ENCODE results near the gene KRTAP21-1.
"Not testable (repeated sequence)": the region's sequence is repeated elsewhere in the genome, so short reads cannot be mapped to it uniquely, and the experiment has no call there.

KRTAP21-1 gene

DNA sequence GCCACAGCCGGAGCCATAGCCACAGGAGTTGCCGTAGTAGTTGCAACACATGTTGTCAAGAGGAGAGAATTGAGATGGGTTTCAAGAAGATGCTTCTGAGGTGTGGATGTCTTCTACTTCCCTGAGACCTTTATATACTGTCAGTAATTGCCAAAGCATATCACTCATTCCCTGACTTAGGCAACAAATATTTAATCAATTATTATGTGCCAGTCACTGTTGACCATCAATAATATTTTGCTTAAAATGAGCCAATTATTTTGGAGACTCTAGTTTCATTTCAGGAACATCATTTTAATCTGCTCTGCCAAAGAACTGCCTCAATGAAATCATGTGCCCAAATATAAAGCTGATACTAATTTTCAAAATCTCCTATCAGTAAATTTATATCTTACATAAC lies at the start of gene KRTAP21-1:
Gene KRTAP21-1, minus strand, starts transcription at position 101 of the 400 bp plus-strand sequence. Its CDS starts 50 bp downstream, at position 51.
- DNase-seq (ENCODE audit: low read depth); H3K4me3 ChIP-seq (ENCODE audit: low read depth, low read length): not testable (repeated sequence)

DNA sequence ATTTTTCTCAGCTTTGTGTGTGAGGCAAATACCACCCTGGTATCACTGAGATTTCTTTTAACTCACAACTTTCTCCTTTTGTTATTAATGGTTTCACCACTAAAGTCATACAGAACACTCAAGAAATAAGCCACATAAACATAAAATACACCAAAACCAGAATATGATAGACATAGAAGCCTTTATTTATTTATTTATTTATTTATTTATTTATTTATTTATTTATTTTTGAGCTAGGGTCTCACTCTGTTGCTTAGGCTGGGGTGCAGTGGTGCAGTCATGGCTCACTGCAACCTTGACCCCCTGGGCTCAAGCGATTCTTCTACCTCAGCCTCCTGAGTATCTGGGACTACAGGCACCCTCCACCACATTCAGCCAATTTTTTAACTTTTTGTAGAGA lies 45.4 kb upstream of the KRTAP21-1 start:
- TF ChIP-seq POLR2A (IDR thresholded peaks at IDR 0.05; ENCODE audit: extremely low read depth, insufficient read length) = no peak
- no peak for TF ChIP-seq MYC (IDR thresholded peaks at IDR 0.05; ENCODE audit: low read depth, low read length)
- TF ChIP-seq, protein P1, sequence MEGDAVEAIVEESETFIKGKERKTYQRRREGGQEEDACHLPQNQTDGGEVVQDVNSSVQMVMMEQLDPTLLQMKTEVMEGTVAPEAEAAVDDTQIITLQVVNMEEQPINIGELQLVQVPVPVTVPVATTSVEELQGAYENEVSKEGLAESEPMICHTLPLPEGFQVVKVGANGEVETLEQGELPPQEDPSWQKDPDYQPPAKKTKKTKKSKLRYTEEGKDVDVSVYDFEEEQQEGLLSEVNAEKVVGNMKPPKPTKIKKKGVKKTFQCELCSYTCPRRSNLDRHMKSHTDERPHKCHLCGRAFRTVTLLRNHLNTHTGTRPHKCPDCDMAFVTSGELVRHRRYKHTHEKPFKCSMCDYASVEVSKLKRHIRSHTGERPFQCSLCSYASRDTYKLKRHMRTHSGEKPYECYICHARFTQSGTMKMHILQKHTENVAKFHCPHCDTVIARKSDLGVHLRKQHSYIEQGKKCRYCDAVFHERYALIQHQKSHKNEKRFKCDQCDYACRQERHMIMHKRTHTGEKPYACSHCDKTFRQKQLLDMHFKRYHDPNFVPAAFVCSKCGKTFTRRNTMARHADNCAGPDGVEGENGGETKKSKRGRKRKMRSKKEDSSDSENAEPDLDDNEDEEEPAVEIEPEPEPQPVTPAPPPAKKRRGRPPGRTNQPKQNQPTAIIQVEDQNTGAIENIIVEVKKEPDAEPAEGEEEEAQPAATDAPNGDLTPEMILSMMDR (IDR thresholded peaks at IDR 0.05; ENCODE audit: low read depth, low read length) = no peak
- TF ChIP-seq, protein P2, sequence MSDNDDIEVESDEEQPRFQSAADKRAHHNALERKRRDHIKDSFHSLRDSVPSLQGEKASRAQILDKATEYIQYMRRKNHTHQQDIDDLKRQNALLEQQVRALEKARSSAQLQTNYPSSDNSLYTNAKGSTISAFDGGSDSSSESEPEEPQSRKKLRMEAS (IDR thresholded peaks at IDR 0.05; ENCODE audit: low read depth, low read length) = no peak
- no peak overlapping the region for H3K4me3 ChIP-seq (ENCODE audit: low read depth, low read length)

DNA sequence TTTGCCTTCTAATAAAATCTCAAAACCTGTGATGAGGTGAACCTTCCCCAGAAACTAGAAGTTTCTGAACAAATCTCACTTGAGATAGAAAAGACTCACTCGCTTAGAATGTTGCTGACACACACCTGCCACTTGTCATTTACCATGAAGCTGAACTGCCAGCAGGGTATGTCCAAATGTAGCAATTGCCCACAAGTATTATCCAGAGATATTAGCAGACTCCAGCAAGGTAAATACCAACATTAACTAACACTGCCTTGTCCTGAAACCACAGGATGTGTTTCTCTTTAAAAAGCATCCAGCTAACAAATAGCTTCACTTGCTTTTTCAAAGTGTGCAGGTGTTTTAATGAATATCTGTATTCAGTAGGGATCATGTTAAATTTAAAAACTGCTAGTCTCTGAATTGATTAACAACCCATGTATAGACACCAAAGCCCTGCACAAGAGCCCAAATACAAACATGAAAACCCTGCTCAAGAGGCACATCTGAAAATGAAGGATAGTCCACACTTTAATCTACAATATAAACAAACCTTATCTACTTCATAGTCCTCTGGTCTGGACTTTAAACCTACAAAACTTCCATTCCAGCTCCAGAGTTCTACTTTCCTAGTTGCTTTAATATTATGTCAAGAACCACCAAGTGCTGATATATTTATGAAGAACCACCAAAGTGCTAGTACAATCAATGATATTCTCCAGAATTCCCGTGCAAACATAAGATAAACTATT lies 38.5 kb upstream of the KRTAP21-1 start:
- TF ChIP-seq MYC (IDR thresholded peaks at IDR 0.05; ENCODE audit: low read depth, low read length) (no peak), POLR2A (IDR thresholded peaks at IDR 0.05; ENCODE audit: extremely low read depth, insufficient read length) (no peak)
- TF ChIP-seq, protein P2 (IDR thresholded peaks at IDR 0.05; ENCODE audit: low read depth, low read length) = no peak
- TF ChIP-seq, protein P1 (IDR thresholded peaks at IDR 0.05; ENCODE audit: low read depth, low read length) = no peak
- no peak for DNase-seq (ENCODE audit: low read depth)
- no peak overlapping the region for H3K4me3 ChIP-seq (ENCODE audit: low read depth, low read length)

More for the DNA sequence above, 45.4 kb upstream of the KRTAP21-1 start:
- no peak for DNase-seq (ENCODE audit: low read depth)

DNA sequence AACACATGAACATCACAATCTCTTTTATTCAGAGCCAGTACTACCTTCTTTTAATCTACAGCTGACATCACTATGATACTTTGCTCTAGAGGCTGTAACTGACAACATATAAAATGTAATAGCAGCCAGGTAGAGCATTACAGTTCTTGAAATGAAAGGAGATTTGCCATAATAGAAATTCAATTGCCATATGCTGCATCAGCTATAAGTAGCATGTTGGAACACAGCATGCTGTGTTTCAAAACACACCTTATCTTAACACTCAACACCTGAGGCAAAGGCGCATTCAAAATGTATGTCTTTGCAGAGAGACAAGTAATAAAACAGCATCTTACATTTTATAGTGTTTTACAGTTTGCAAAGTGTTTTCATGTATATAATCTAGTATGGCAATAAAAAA lies 24.0 kb upstream of the KRTAP21-1 start:
- no peak for TF ChIP-seq POLR2A (IDR thresholded peaks at IDR 0.05; ENCODE audit: extremely low read depth, insufficient read length)
- no peak for DNase-seq (ENCODE audit: low read depth)
- no peak overlapping the region for H3K4me3 ChIP-seq (ENCODE audit: low read depth, low read length)

DNA sequence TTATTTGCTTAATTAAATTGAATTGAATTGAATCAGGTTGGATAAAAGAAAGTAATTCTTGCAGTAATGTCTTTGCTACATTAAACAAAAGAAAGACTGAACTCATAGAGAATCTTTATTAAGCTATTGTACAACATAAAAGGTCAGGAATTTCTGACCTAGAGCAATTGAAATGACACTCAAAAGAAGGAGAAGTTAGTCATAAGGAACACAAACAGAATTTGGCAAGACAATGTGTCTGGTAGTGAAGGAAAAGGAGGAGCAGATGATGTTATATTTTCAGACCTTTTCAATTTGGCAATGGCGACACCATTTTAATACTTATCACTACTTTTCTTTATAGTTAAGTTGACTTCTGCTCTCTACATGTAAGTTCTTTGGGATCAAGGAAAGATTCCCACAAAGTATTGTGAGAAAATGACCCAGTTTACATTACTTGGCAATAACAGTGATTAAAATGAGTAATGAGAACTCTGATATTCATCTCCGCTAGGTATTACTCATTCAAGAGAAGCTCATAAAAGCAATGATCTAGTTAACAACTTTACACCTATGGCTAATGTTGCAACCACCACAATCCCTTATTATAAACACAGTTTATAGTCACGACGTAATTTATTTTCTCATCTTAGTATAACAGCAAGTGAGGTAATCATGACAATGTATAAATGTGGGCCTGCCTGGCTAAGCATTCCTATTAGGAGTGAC lies 14.7 kb upstream of the KRTAP21-1 start:
- no peak for TF ChIP-seq POLR2A (IDR thresholded peaks at IDR 0.05; ENCODE audit: extremely low read depth, insufficient read length)
- TF ChIP-seq, protein P2 (IDR thresholded peaks at IDR 0.05; ENCODE audit: low read depth, low read length) = no peak
- no peak for TF ChIP-seq MYC (IDR thresholded peaks at IDR 0.05; ENCODE audit: low read depth, low read length)
- TF ChIP-seq, protein P1 (IDR thresholded peaks at IDR 0.05; ENCODE audit: low read depth, low read length) = no peak
- DNase-seq (ENCODE audit: low read depth) = no peak

DNA sequence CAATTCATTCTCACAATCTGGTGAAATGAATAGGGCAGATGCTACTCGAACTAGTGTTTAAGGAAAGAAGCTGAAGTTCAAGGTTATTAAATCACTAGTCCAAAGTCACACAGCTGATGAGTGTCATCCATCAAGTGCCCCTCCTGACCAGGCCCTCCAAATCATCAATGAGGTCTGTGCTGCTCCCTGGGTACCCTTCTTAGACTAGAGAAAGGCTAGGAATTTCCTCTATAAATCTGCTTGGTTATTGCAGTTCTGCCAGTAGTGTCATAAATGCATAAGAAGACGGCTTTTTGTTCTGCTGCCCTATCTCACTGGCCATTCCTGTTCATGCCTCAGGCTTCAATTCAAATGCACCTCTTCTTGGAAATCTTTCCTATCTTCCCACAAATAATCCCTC lies 5.5 kb upstream of the KRTAP21-1 start:
- H3K4me3 ChIP-seq (ENCODE audit: low read depth, low read length) = no peak overlapping the region
- no peak for TF ChIP-seq MYC (IDR thresholded peaks at IDR 0.05; ENCODE audit: low read depth, low read length)
- TF ChIP-seq, protein P1 (IDR thresholded peaks at IDR 0.05; ENCODE audit: low read depth, low read length) = no peak
- TF ChIP-seq, protein P2 (IDR thresholded peaks at IDR 0.05; ENCODE audit: low read depth, low read length) = no peak
- TF ChIP-seq POLR2A (IDR thresholded peaks at IDR 0.05; ENCODE audit: extremely low read depth, insufficient read length) = no peak
- DNase-seq (ENCODE audit: low read depth) = no peak

More for the DNA sequence above, 14.7 kb upstream of the KRTAP21-1 start:
- no peak overlapping the region for H3K4me3 ChIP-seq (ENCODE audit: low read depth, low read length)

All from NB4 (cell line).